ENCODE data around the gene CA5A.

The CA5A gene

GRCh38 chr16:87922250-87922871, 14.0 kb downstream of the CA5A start:
- TF ChIP-seq YY1 (IDR thresholded peaks at IDR 0.05; ENCODE audit: low read depth) (no peak), EGR1 (IDR thresholded peaks at IDR 0.05) (no peak), TEAD4 (IDR thresholded peaks at IDR 0.05) (peak; percentile 31; the same call in 1 of the 2 replicates), USF1 (IDR thresholded peaks at IDR 0.05) (no peak), NFIC (IDR thresholded peaks at IDR 0.05) (peak; percentile 93), CREB1 (IDR thresholded peaks at IDR 0.05; ENCODE audit: low read depth) (no peak), FOXM1 (IDR thresholded peaks at IDR 0.05; ENCODE audit: borderline replicate concordance, low read depth) (0 out of 2 replicates have a peak, but pooled peaks have one; percentile 15), MAX (IDR thresholded peaks at IDR 0.05) (peak; percentile 49), CEBPB (IDR thresholded peaks at IDR 0.05) (no peak), EP300 (IDR thresholded peaks at IDR 0.05; ENCODE audit: borderline replicate concordance) (peak; percentile 75; the same call in 1 of the 2 replicates), TAF1 (IDR thresholded peaks at IDR 0.05; ENCODE audit: low read depth) (no peak), TCF12 (IDR thresholded peaks at IDR 0.05; ENCODE audit: low read depth) (peak; percentile 88), RAD21 (IDR thresholded peaks at IDR 0.05; ENCODE audit: low read depth) (no peak), REST (IDR thresholded peaks at IDR 0.05; ENCODE audit: low read depth) (no peak), ZBTB7A (IDR thresholded peaks at IDR 0.05; ENCODE audit: low read depth) (peak; percentile 65; the same call in 1 of the 2 replicates)

GRCh38 chr16:87921236-87921773, 15.0 kb downstream of the CA5A start:
- TF ChIP-seq TCF12 (IDR thresholded peaks at IDR 0.05; ENCODE audit: low read depth) (no peak), USF1 (IDR thresholded peaks at IDR 0.05) (peak; percentile 92)

GRCh38 chr16:87919681-87919994, 16.7 kb downstream of the CA5A start:
- no peak for TF ChIP-seq TEAD4 (IDR thresholded peaks at IDR 0.05)
- TF ChIP-seq TAF1 (IDR thresholded peaks at IDR 0.05; ENCODE audit: low read depth): no peak

- TF ChIP-seq EGR1 (IDR thresholded peaks at IDR 0.05) (no peak), YY1 (IDR thresholded peaks at IDR 0.05; ENCODE audit: low read depth) (no peak), NFIC (IDR thresholded peaks at IDR 0.05) (no peak), USF1 (IDR thresholded peaks at IDR 0.05) (no peak), RAD21 (IDR thresholded peaks at IDR 0.05; ENCODE audit: low read depth) (no peak), TAF1 (IDR thresholded peaks at IDR 0.05; ENCODE audit: low read depth) (no peak), MAX (IDR thresholded peaks at IDR 0.05) (no peak), TEAD4 (IDR thresholded peaks at IDR 0.05) (no peak), ZBTB7A (IDR thresholded peaks at IDR 0.05; ENCODE audit: low read depth) (no peak), TCF12 (IDR thresholded peaks at IDR 0.05; ENCODE audit: low read depth) (no peak)
Measured at GRCh38 chr16:87918866-87919680, 17.3 kb downstream of the CA5A start.

GRCh38 chr16:87918338-87918737, 18.0 kb downstream of the CA5A start:
- TF ChIP-seq MAX (IDR thresholded peaks at IDR 0.05) (no peak), REST (IDR thresholded peaks at IDR 0.05; ENCODE audit: low read depth) (no peak), TCF12 (IDR thresholded peaks at IDR 0.05; ENCODE audit: low read depth) (no peak), RAD21 (IDR thresholded peaks at IDR 0.05; ENCODE audit: low read depth) (no peak), EGR1 (IDR thresholded peaks at IDR 0.05) (no peak)
